BLaER1 (cell line): ENCODE measurements around the gene FNDC3B.

Experiments used
- H3K27ac ChIP-seq: shearing (Covaris generic); formaldehyde crosslinking; 2 replicates; pipeline ENCODE4 v1.8.1; 2022
- H3K27me3 ChIP-seq: shearing (Covaris generic); formaldehyde crosslinking; 2 replicates; pipeline ENCODE4 v1.8.1; 2022
- H3K36me3 ChIP-seq: shearing (Covaris generic); formaldehyde crosslinking; 2 replicates; pipeline ENCODE4 v1.8.1; 2022
- H3K4me1 ChIP-seq: shearing (Covaris generic); formaldehyde crosslinking; 2 replicates; pipeline ENCODE4 v1.8.1; 2022
- H3K4me2 ChIP-seq: shearing (Covaris generic); formaldehyde crosslinking; 2 replicates; pipeline ENCODE4 v1.8.1; 2022
- H3K4me3 ChIP-seq: shearing (Covaris generic); formaldehyde crosslinking; 2 replicates; pipeline ENCODE4 v1.8.1; 2022
- H3K9ac ChIP-seq: shearing (Covaris generic); formaldehyde crosslinking; 2 replicates; pipeline ENCODE4 v1.8.1; 2022
- H3K9me3 ChIP-seq: shearing (Covaris generic); formaldehyde crosslinking; 2 replicates; pipeline ENCODE4 v1.8.1; 2022
- H4K20me1 ChIP-seq: shearing (Covaris generic); formaldehyde crosslinking; 2 replicates; pipeline ENCODE4 v1.8.1; 2022
- Cebpa-rat ChIP-seq: shearing (Covaris generic); IDR thresholded peaks from 2 replicates; pipeline ENCODE4 v1.8.1; 2022

FNDC3B gene

GRCh38 chr3:172222478-172223071, 183.2 kb downstream of the FNDC3B start:
- Histone ChIP-seq H3K9me3 (no peaks in the 10 kb centered on the region), H3K36me3 (peaks cover 12% of the 10 kb centered on the region; the same call in 1 of the 2 replicates), H3K4me2 (no peak overlapping the region), H3K4me1 (no peaks in the 10 kb centered on the region), H4K20me1 (peaks cover 23% of the 10 kb centered on the region), H3K9ac (no peak overlapping the region), H3K27ac (no peak overlapping the region), H3K4me3 (no peak overlapping the region), H3K27me3 (no peaks in the 10 kb centered on the region)
- TF ChIP-seq Cebpa-rat = no peak

- Histone ChIP-seq H3K4me2 (no peak overlapping the region), H3K9ac (no peak overlapping the region), H3K9me3 (no peaks in the 10 kb centered on the region), H3K36me3 (peaks cover 17% of the 10 kb centered on the region; the same call in 1 of the 2 replicates), H3K27me3 (no peaks in the 10 kb centered on the region), H3K4me3 (no peak overlapping the region), H3K4me1 (0 out of 2 replicates have a peak, but pooled peaks cover under 1% of the 10 kb centered on the region), H4K20me1 (peaks cover 23% of the 10 kb centered on the region), H3K27ac (no peak overlapping the region)
- TF ChIP-seq Cebpa-rat = no peak
Observed at GRCh38 chr3:172223870-172224269, 184.5 kb downstream of the FNDC3B start.

DNA sequence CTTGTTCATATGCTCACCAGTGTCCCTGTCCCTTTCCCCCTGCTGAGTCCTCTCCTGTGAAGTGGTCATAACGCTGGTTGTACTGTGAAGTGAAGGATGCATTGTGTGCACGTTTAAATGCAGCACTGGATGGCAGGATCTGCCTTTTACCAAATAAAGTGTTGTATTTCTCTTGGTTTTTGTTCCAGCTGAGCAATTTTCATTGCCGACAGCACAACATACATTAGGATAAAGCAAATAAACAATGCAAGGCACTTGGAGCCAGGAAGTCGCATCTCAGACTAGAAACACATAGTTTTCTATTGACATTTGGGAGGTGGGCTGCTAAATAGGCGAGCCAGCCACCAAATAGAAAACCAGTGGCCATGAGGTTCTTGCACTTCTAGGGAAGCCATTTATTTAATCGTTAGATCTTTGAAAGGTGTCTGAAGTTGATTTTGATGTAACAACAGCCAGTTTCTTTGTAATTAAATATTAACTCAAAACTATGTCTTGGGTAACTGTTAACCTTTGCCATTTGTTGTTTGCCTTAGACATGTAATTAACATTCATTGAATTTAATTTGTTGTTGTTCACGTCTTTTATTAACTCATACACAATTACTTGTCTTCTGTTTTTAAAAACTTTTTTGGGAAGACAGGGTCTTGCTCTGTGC, 185.3 kb downstream of the FNDC3B start:
- no peak for TF ChIP-seq Cebpa-rat
- H4K20me1 ChIP-seq = peaks cover 23% of the 10 kb centered on the region
- H3K4me2 ChIP-seq = no peak overlapping the region

DNA sequence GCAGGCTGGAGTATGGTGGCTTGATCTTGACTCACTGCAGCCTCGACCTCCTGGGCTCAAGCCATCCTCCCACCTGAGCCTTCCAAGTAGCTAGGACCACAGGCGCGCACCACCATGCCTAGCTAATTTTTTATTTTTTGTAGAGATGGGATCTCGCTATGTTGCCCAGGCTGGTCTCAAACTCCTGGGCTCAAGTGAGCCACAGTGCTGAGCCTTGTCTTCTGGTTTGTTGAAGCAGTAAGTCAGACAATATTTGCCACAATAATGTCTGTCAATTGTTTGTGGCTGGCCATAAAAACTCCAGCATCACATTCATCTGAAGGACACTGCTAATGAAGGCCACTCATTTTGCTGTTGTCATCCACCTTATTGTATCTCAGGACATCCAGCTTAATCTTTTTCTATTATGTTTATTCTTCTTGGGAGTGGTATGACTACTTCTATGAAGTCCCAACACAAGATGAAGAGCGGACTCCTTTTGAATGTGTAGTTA, 185.9 kb downstream of the FNDC3B start:
- H3K27ac ChIP-seq = no peak overlapping the region
- H3K36me3 ChIP-seq = peaks cover 17% of the 10 kb centered on the region; the same call in 1 of the 2 replicates
- H3K4me2 ChIP-seq = no peak overlapping the region
- no peaks in the 10 kb centered on the region for H3K9me3 ChIP-seq
- TF ChIP-seq Cebpa-rat = no peak
- H4K20me1 ChIP-seq = peaks cover 23% of the 10 kb centered on the region
- H3K9ac ChIP-seq = no peak overlapping the region
- no peaks in the 10 kb centered on the region for H3K27me3 ChIP-seq
- H3K4me1 ChIP-seq = peaks cover 6% of the 10 kb centered on the region; the same call in 1 of the 2 replicates
- no peak overlapping the region for H3K4me3 ChIP-seq

More for the DNA sequence above, 185.3 kb downstream of the FNDC3B start:
- Histone ChIP-seq H3K9me3 (no peaks in the 10 kb centered on the region), H3K27ac (no peak overlapping the region), H3K4me1 (peaks cover 6% of the 10 kb centered on the region; the same call in 1 of the 2 replicates), H3K9ac (no peak overlapping the region), H3K36me3 (peaks cover 17% of the 10 kb centered on the region; the same call in 1 of the 2 replicates), H3K4me3 (no peak overlapping the region), H3K27me3 (no peaks in the 10 kb centered on the region)

- Histone ChIP-seq H3K9me3 (no peaks in the 10 kb centered on the region), H3K4me3 (no peak overlapping the region), H3K27ac (no peak overlapping the region), H3K4me1 (peaks cover 6% of the 10 kb centered on the region; the same call in 1 of the 2 replicates), H3K36me3 (peaks cover 24% of the 10 kb centered on the region), H3K4me2 (no peak overlapping the region), H3K9ac (no peak overlapping the region), H3K27me3 (no peaks in the 10 kb centered on the region), H4K20me1 (peaks cover 11% of the 10 kb centered on the region)
- no peak for TF ChIP-seq Cebpa-rat
Observed at GRCh38 chr3:172226831-172227230, 187.5 kb downstream of the FNDC3B start.

DNA sequence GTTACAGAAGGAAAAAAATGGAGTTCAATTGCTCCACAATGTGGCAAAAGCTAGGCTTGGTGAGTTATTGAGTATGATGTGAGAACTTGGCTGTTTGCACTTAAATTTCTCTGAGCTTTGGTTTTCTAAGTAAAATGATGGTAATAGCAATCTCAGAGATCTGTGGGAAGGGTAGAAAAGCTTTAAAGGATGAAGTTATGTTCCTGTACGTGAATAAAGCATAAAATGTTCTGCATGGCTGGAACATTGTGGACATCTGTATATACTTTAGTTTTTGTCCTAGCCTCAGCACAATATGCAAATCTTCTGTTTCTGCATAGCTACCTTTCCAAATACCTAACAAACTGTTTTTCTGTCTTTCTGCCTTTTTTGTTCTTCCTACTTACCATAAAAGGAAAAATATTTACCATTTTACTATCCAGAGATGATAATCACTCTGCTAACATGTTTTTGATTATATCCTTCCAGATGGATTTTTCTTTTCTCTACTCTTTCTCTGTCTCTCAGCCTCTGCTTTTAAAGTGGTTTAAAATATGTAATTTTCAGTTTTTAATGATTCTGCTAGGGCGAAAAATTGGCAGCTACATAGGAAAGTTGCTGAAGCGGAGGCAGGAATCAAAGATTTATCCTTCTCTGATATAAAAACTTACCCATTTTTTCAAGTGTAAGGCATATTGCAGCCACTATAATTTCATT, 188.1 kb downstream of the FNDC3B start:
- no peak for TF ChIP-seq Cebpa-rat

GRCh38 chr3:172228036-172228415, 188.6 kb downstream of the FNDC3B start:
- Histone ChIP-seq H3K27ac (no peak overlapping the region), H3K9me3 (no peaks in the 10 kb centered on the region), H3K36me3 (peaks cover 24% of the 10 kb centered on the region), H3K9ac (no peak overlapping the region), H3K4me1 (peaks cover 6% of the 10 kb centered on the region; the same call in 1 of the 2 replicates), H3K4me3 (no peak overlapping the region), H4K20me1 (no peaks in the 10 kb centered on the region), H3K27me3 (no peaks in the 10 kb centered on the region), H3K4me2 (no peak overlapping the region)
- no peak for TF ChIP-seq Cebpa-rat

More for the DNA sequence above, 188.1 kb downstream of the FNDC3B start:
- H4K20me1 ChIP-seq = peaks cover 5% of the 10 kb centered on the region; the same call in 1 of the 2 replicates
- no peak overlapping the region for H3K9ac ChIP-seq
- no peak overlapping the region for H3K4me3 ChIP-seq
- no peaks in the 10 kb centered on the region for H3K9me3 ChIP-seq
- no peaks in the 10 kb centered on the region for H3K27me3 ChIP-seq
- peaks cover 6% of the 10 kb centered on the region; the same call in 1 of the 2 replicates for H3K4me1 ChIP-seq
- no peak overlapping the region for H3K27ac ChIP-seq
- no peak overlapping the region for H3K4me2 ChIP-seq
- H3K36me3 ChIP-seq = peaks cover 24% of the 10 kb centered on the region

DNA sequence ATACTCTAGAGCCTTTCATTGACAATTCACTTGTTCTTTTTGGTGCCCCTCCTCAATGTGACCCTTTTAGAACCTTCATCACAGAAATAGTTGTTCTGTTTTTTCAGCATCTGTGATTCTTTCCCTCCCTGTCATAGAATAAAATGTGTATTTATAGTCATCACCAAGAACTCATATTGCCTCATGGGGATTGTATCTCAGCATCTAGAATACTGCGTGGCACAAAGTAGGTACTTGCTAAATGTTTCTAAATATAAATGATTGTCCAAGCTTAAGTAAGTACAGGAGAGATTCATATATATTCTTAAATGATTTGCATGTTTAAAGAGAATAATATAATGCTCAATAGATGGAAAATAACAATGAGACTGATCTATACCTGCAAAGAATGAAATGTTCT, 190.1 kb downstream of the FNDC3B start:
- peaks cover 6% of the 10 kb centered on the region; the same call in 1 of the 2 replicates for H3K4me1 ChIP-seq
- no peak overlapping the region for H3K4me3 ChIP-seq
- H3K36me3 ChIP-seq = peaks cover 24% of the 10 kb centered on the region
- no peak overlapping the region for H3K4me2 ChIP-seq
- no peak overlapping the region for H3K27ac ChIP-seq
- no peaks in the 10 kb centered on the region for H3K9me3 ChIP-seq
- no peaks in the 10 kb centered on the region for H4K20me1 ChIP-seq
- H3K9ac ChIP-seq = no peak overlapping the region
- no peaks in the 10 kb centered on the region for H3K27me3 ChIP-seq
- TF ChIP-seq Cebpa-rat = no peak

DNA sequence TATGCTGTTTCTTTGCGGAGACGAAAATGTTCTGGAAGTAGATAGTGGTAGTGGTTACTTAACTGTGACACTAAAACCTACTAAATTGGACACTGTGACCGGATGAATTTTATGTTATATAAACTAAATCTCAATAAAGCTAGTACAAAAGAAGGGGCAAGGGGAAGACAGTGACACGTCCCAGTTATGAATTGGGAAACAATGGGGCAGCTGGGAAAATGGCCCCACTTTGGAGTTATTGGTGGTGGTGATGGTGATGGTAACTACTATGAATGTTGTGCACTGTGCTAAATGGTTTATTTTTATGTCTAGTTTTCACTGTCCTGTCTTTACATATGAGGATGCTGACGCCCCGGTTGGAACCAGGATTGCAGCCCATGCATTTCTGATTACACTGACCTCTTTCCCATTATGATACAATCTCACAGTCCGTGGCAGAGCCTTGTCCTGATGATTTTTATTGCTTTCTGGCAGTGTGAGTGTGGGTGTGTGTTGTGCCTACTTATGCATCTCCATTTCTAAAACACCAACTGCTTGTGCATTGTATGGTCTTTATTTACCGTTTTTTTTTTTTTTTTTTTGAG, 192.0 kb downstream of the FNDC3B start:
- no peak for TF ChIP-seq Cebpa-rat
- Histone ChIP-seq H4K20me1 (no peaks in the 10 kb centered on the region; the same call in 1 of the 2 replicates), H3K9ac (no peak overlapping the region), H3K36me3 (peaks cover 21% of the 10 kb centered on the region), H3K27ac (no peak overlapping the region), H3K4me2 (no peak overlapping the region), H3K9me3 (no peaks in the 10 kb centered on the region), H3K4me3 (no peak overlapping the region), H3K27me3 (no peaks in the 10 kb centered on the region), H3K4me1 (peaks cover 6% of the 10 kb centered on the region; the same call in 1 of the 2 replicates)
